H1 (cell line): ENCODE measurements around the gene BTG2. TPM values are rescaled to one million over a fixed set of nuclear protein-coding genes. Genes with fewer than 3 reads are reported as not detected.

Experiments used
- CTCF ChIA-PET: fragments of 300-600 bp; sonication (Branson Sonifier 250); formaldehyde crosslinking; loops from one replicate; lab custom pipeline; 2021; ENCODE audit not compliant: partially characterized antibody; lab: Charles Lee
- POLR2A ChIA-PET: fragments of 300-600 bp; sonication (Branson Sonifier 250); formaldehyde crosslinking; loops from one replicate; lab custom pipeline; 2021; ENCODE audit warnings: inconsistent platforms; ENCODE audit not compliant: partially characterized antibody; lab: Charles Lee
- DNase-seq, 2 experiments: peaks; one replicate each; pipeline versions ENCODE4 v3.0.0 to v3.0.0-alpha.2; 2010 to 2022; ENCODE audit warnings: low spot score in 2 of 2, low read depth in 1 of 2, mixed read lengths in 1 of 2
- FAIRE-seq: peaks from 2 replicates; lab custom pipeline; 2011; peaks lifted over from hg19 to GRCh38; lab: Jason Lieb, UNC
- H2AFZ ChIP-seq: 2 replicates; pipeline ENCODE4 v1.8.1; 2012; ENCODE audit warnings: low read length, inconsistent platforms
- H2AK5ac ChIP-seq: 2 replicates; pipeline ENCODE4 v1.6.1; 2013; ENCODE audit warnings: low read depth, low read length
- H2BK120ac ChIP-seq: replicated peaks from 2 replicates; pipeline ENCODE3; 2013; ENCODE audit warnings: low read depth, low read length, inconsistent platforms
- H2BK12ac ChIP-seq: 2 replicates; pipeline ENCODE4 v1.6.1; 2013; ENCODE audit warnings: low read depth, low read length
- H2BK15ac ChIP-seq: 2 replicates; pipeline ENCODE4 v1.6.1; 2013; ENCODE audit warnings: low read length
- H2BK20ac ChIP-seq: 2 replicates; pipeline ENCODE4 v1.6.1; 2013; ENCODE audit warnings: low read length
- H2BK5ac ChIP-seq: 2 replicates; pipeline ENCODE4 v1.6.1; 2013; ENCODE audit warnings: low read depth, low read length
- H3K14ac ChIP-seq: 2 replicates; pipeline ENCODE4 v1.6.1; 2013; ENCODE audit warnings: inconsistent platforms; ENCODE audit not compliant: insufficient read length
- H3K18ac ChIP-seq: 2 replicates; pipeline ENCODE4 v1.6.1; 2013; ENCODE audit warnings: low read length; ENCODE audit errors: extremely low read depth
- H3K23ac ChIP-seq: 2 replicates; pipeline ENCODE4 v1.6.1; 2013; ENCODE audit warnings: inconsistent platforms; ENCODE audit not compliant: insufficient read length
- H3K23me2 ChIP-seq: 2 replicates; pipeline ENCODE4 v1.6.1; 2013; ENCODE audit warnings: low read depth, low read length
- H3K27ac ChIP-seq: 2 replicates; pipeline ENCODE4 v1.6.1; 2011; ENCODE audit warnings: low read depth, low read length, inconsistent platforms
- H3K27me3 ChIP-seq, 4 experiments: replicated peaks in 1 of 4; 1 replicate in 1 of 4; 2 replicates in 3 of 4; pipeline versions ENCODE4 v1.6.1 to v1.8.1; 2011 to 2013; ENCODE audit warnings: low read length in 3 of 4, mild to moderate bottlenecking in 3 of 4, inconsistent platforms in 2 of 4, mixed read lengths in 2 of 4, moderate library complexity in 1 of 4; ENCODE audit not compliant: control insufficient read depth in 3 of 4, insufficient read depth in 3 of 4; ENCODE audit errors: extremely low read depth in 1 of 4
- H3K36me3 ChIP-seq, 4 experiments: 2 replicates each; pipeline versions ENCODE4 v1.6.1 to v1.8.1; 2011 to 2013; ENCODE audit warnings: mild to moderate bottlenecking in 4 of 4, low read length in 3 of 4, moderate library complexity in 2 of 4, control low read depth in 1 of 4, inconsistent platforms in 1 of 4; ENCODE audit not compliant: insufficient read depth in 4 of 4, control insufficient read depth in 2 of 4
- H3K4ac ChIP-seq: replicated peaks from 2 replicates; pipeline ENCODE3; 2013; ENCODE audit warnings: low read length, low read depth, mixed read lengths, inconsistent platforms; ENCODE audit not compliant: insufficient read length
- H3K4me1 ChIP-seq, 4 experiments: replicated peaks in 1 of 4; 1 replicate in 1 of 4; 2 replicates in 3 of 4; pipeline versions ENCODE4 v1.6.1 to v1.8.1; 2011 to 2013; ENCODE audit warnings: low read length in 3 of 4, inconsistent platforms in 2 of 4, mixed read lengths in 1 of 4; ENCODE audit not compliant: insufficient read depth in 4 of 4, control insufficient read depth in 3 of 4
- H3K4me2 ChIP-seq, 2 experiments: 2 replicates each; pipeline versions ENCODE4 v1.6.1 to v1.8.1; 2011 to 2013; ENCODE audit warnings: low read depth in 2 of 2, low read length in 2 of 2, control low read depth in 1 of 2, inconsistent platforms in 1 of 2, mild to moderate bottlenecking in 1 of 2; ENCODE audit not compliant: insufficient read depth in 1 of 2
- H3K4me3 ChIP-seq, 4 experiments: fragments of 200-600, 300-600 bp in 1 of 4; sonication (generic), shearing (Covaris generic), sonication (Bioruptor Twin) in 1 of 4; 2 replicates each; pipeline versions ENCODE4 v1.5.1 to v1.8.1; 2011 to 2016; ENCODE audit warnings: low read length in 4 of 4, low read depth in 3 of 4, control low read depth in 2 of 4, inconsistent platforms in 2 of 4, mild to moderate bottlenecking in 2 of 4, mixed read lengths in 1 of 4, moderate library complexity in 1 of 4; ENCODE audit not compliant: insufficient read depth in 2 of 4; ENCODE audit errors: extremely low read depth in 1 of 4
- H3K56ac ChIP-seq: replicated peaks from 2 replicates; pipeline ENCODE3; 2013; ENCODE audit warnings: low read depth, mild to moderate bottlenecking, mixed read lengths, low read length, inconsistent platforms; ENCODE audit not compliant: insufficient read length
- H3K79me1 ChIP-seq: 2 replicates; pipeline ENCODE4 v1.6.1; 2013; ENCODE audit warnings: low read depth, low read length, control low read depth
- H3K79me2 ChIP-seq, 2 experiments: 2 replicates each; pipeline versions ENCODE4 v1.6.1 to v1.8.1; 2012 to 2013; ENCODE audit warnings: low read length in 2 of 2, mild to moderate bottlenecking in 2 of 2, inconsistent platforms in 1 of 2; ENCODE audit not compliant: insufficient read depth in 2 of 2, control insufficient read depth in 1 of 2
- H3K9ac ChIP-seq, 4 experiments: replicated peaks in 1 of 4; 1 replicate in 1 of 4; 2 replicates in 3 of 4; pipeline versions ENCODE4 v1.6.1 to v1.8.1; 2011 to 2013; ENCODE audit warnings: low read depth in 3 of 4, low read length in 3 of 4, control low read depth in 2 of 4, mild to moderate bottlenecking in 2 of 4, moderate library complexity in 2 of 4, inconsistent platforms in 1 of 4; ENCODE audit errors: extremely low read depth in 1 of 4
- H3K9me3 ChIP-seq, 2 experiments: 2 replicates each; pipeline versions ENCODE4 v1.6.1 to v1.8.1; 2012 to 2013; ENCODE audit warnings: mild to moderate bottlenecking in 2 of 2, moderate library complexity in 2 of 2, control low read depth in 1 of 2, inconsistent platforms in 1 of 2, low read depth in 1 of 2, low read length in 1 of 2, mixed read lengths in 1 of 2; ENCODE audit not compliant: insufficient read depth in 2 of 2
- H4K20me1 ChIP-seq, 2 experiments: replicated peaks in 1 of 2; 2 replicates each; pipeline versions ENCODE3 to v1.8.1; 2011 to 2013; ENCODE audit warnings: inconsistent platforms in 2 of 2, low read length in 2 of 2, mild to moderate bottlenecking in 1 of 2; ENCODE audit not compliant: insufficient read depth in 2 of 2, control insufficient read depth in 1 of 2
- H4K5ac ChIP-seq: 2 replicates; pipeline ENCODE4 v1.6.1; 2013; ENCODE audit warnings: low read length, low read depth, mixed read lengths, inconsistent platforms; ENCODE audit not compliant: insufficient read length
- H4K8ac ChIP-seq: 2 replicates; pipeline ENCODE4 v1.8.0; 2013; ENCODE audit warnings: mild to moderate bottlenecking, moderate library complexity, low read length, inconsistent platforms; ENCODE audit not compliant: insufficient read depth; ENCODE audit errors: extremely low read depth
- H4K91ac ChIP-seq: replicated peaks from 2 replicates; pipeline ENCODE3; 2013; ENCODE audit warnings: low read length, mixed read lengths, inconsistent platforms; ENCODE audit not compliant: insufficient read length
- CBX8 ChIP-seq: fragments of 300-800, 300-1000 bp; sonication (generic); IDR thresholded peaks from 2 replicates; pipeline ENCODE4 v1.7.1; 2016; ENCODE audit warnings: low read depth, low read length, borderline replicate concordance
- CEBPB ChIP-seq: IDR thresholded peaks from 2 replicates; pipeline ENCODE4 v1.6.1; 2012; ENCODE audit warnings: low read depth, low read length
- GABPA ChIP-seq: IDR thresholded peaks from 2 replicates; pipeline ENCODE4 v1.6.1; 2011; ENCODE audit warnings: mild to moderate bottlenecking, low read length, moderate library complexity, borderline replicate concordance; ENCODE audit not compliant: insufficient read depth
- HDAC2 ChIP-seq, 2 experiments: fragments of 300-600 bp in 1 of 2; sonication (generic) in 1 of 2; IDR thresholded peaks; 2 replicates each; pipeline ENCODE4 v1.6.1; 2011 to 2012; ENCODE audit warnings: low read depth in 2 of 2, low read length in 2 of 2, mild to moderate bottlenecking in 2 of 2, moderate library complexity in 2 of 2, borderline replicate concordance in 1 of 2, inconsistent platforms in 1 of 2
- JUND ChIP-seq: IDR thresholded peaks from 2 replicates; pipeline ENCODE4 v1.6.1; 2011; ENCODE audit warnings: mild to moderate bottlenecking, improper control_type of control experiment, low read length
- NANOG ChIP-seq: IDR thresholded peaks from 2 replicates; pipeline ENCODE4 v1.6.1; 2011; ENCODE audit warnings: low read length, low read depth, mild to moderate bottlenecking, inconsistent platforms; ENCODE audit not compliant: insufficient read depth, poor library complexity, severe bottlenecking
- PHF8 ChIP-seq: fragments of 200-600 bp; sonication (generic); conservative IDR thresholded peaks from 2 replicates; pipeline ENCODE4 v1.7.1; 2012; ENCODE audit warnings: low read depth, mild to moderate bottlenecking, inconsistent platforms, low read length, moderate library complexity
- POLR2AphosphoS5 ChIP-seq: IDR thresholded peaks from 2 replicates; pipeline ENCODE4 v1.6.1; 2011; ENCODE audit warnings: low read depth, low read length
- SIN3A ChIP-seq, 2 experiments: IDR thresholded peaks in 1 of 2; conservative IDR thresholded peaks in 1 of 2; 2 replicates each; pipeline ENCODE4 v1.6.1; 2011 to 2012; ENCODE audit warnings: low read length in 2 of 2, improper control_type of control experiment in 1 of 2, low read depth in 1 of 2, mild to moderate bottlenecking in 1 of 2
- SP4 ChIP-seq: IDR thresholded peaks from 2 replicates; pipeline ENCODE4 v1.6.1; 2012; ENCODE audit warnings: low read length, inconsistent platforms
- TAF1 ChIP-seq: IDR thresholded peaks from 2 replicates; pipeline ENCODE4 v1.6.1; 2011; ENCODE audit warnings: mild to moderate bottlenecking, low read depth, low read length
- WGBS, 2 experiments: shearing (Covaris generic) in 1 of 2; methylation state at CpG; one replicate each; pipeline versions ENCODE4 v1.1.6 to v1.1.7; 2013 to 2015; ENCODE audit warnings: low lambda C conversion rate in 2 of 2, mixed read lengths in 2 of 2, inconsistent platforms in 1 of 2, low coverage in 1 of 2, missing lambda C conversion rate in 1 of 2; ENCODE audit not compliant: insufficient replicate concordance in 2 of 2, insufficient coverage in 1 of 2, insufficient read length in 1 of 2; ENCODE audit errors: extremely low coverage in 1 of 2, missing lambda C conversion rate in 1 of 2; 5-methylcytosine and 5-hydroxymethylcytosine counted together
- polyA plus RNA-seq, 7 experiments: library from polyadenylated mRNA; depleted of rRNA in 3 of 7; stranded (reverse) in 5 of 7; unstranded in 2 of 7; fragments of >200 nt in 5 of 7; fragments of 200-250 nt in 2 of 7; gene quantifications; 1 replicate in 5 of 7; 2 replicates in 1 of 7; 4 replicates in 1 of 7; pipeline versions ENCODE4 v1.2.1 to v1.2.3, GENCODE V29; 2011 to 2013; ENCODE audit warnings: missing spikeins in 2 of 7, mixed read lengths in 2 of 7
- total RNA-seq: library from RNA; stranded (reverse); fragmentation: NEBNext Ultra II Directional; extraction: Animal tissue kit (Norgen Biotek cat#: 25700); gene quantifications from 2 replicates; pipeline ENCODE4 v1.2.1, GENCODE V29; 2021
- TF ChIP-seq, protein P1 (sequence below): IDR thresholded peaks from 2 replicates; pipeline ENCODE4 v1.6.1; 2012; ENCODE audit warnings: low read length, inconsistent platforms

Gene BTG2
- total and polyA plus RNA-seq, 2 of the 8 experiments (the other 6 are each of a cell fraction or from before 2014, with no cell fraction given) = 4.8 to 11.0 TPM

- CTCF ChIA-PET = interaction anchor here (1.1 to 24.2 kb wide), 6 partner anchors 11 to 134 kb away, joined by 3 to 330 read pairs (median 7); partner anchors contain the start of genes FMOD and PRELP
- Histone ChIP-seq H3K18ac (no peak overlapping the region), H3K27ac (no peak overlapping the region)
- no peak for TF ChIP-seq POLR2AphosphoS5
- TF ChIP-seq SIN3A (conservative IDR thresholded peaks at IDR 0.05 in 1 of 2, IDR thresholded peaks at IDR 0.05 in 1 of 2; ENCODE audit: low read depth in 1 of 2, low read length in 2 of 2) = no peak
- no peak for TF ChIP-seq TAF1
- TF ChIP-seq HDAC2 (IDR thresholded peaks at IDR 0.05; ENCODE audit: borderline replicate concordance in 1 of 2, low read depth in 2 of 2, low read length in 2 of 2) = no peak
- no peak for TF ChIP-seq PHF8
- TF ChIP-seq SP4 = no peak
- no peak for TF ChIP-seq NANOG
- TF ChIP-seq CEBPB = no peak
- no peak for TF ChIP-seq GABPA
- no peak for TF ChIP-seq CBX8
- TF ChIP-seq JUND = no peak
- TF ChIP-seq, protein P1, sequence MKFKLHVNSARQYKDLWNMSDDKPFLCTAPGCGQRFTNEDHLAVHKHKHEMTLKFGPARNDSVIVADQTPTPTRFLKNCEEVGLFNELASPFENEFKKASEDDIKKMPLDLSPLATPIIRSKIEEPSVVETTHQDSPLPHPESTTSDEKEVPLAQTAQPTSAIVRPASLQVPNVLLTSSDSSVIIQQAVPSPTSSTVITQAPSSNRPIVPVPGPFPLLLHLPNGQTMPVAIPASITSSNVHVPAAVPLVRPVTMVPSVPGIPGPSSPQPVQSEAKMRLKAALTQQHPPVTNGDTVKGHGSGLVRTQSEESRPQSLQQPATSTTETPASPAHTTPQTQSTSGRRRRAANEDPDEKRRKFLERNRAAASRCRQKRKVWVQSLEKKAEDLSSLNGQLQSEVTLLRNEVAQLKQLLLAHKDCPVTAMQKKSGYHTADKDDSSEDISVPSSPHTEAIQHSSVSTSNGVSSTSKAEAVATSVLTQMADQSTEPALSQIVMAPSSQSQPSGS = no peak
Observed at GRCh38 chr1:203354246-203354645, 48.9 kb downstream of the BTG2 start.

More at GRCh38 chr1:203354246-203354645, 48.9 kb downstream of the BTG2 start:
- H3K4me3 ChIP-seq = no peak overlapping the region
- no peak overlapping the region for H3K4ac ChIP-seq
- H3K79me1 ChIP-seq = no peaks in the 10 kb centered on the region
- no peaks in the 10 kb centered on the region for H4K20me1 ChIP-seq
- no peak overlapping the region for H3K56ac ChIP-seq
- H2BK12ac ChIP-seq = no peak overlapping the region
- no peaks in the 10 kb centered on the region for H3K79me2 ChIP-seq
- no peak overlapping the region for H2AFZ ChIP-seq
- no peak overlapping the region for H4K5ac ChIP-seq
- no peak overlapping the region for H2AK5ac ChIP-seq
- H3K9ac ChIP-seq = no peak overlapping the region
- H2BK120ac ChIP-seq = no peak overlapping the region
- no peaks in the 10 kb centered on the region for H3K36me3 ChIP-seq
- H3K23ac ChIP-seq = no peak overlapping the region
- H2BK5ac ChIP-seq = no peak overlapping the region
- H2BK15ac ChIP-seq = no peak overlapping the region
- POLR2A ChIA-PET = interaction anchor here (1.1 kb wide), 1 partner anchor 9 kb away, joined by 4 read pairs; no protein-coding TSS in a partner anchor
- H2BK20ac ChIP-seq = no peak overlapping the region
- no peak for FAIRE-seq
- H3K14ac ChIP-seq = no peak overlapping the region
- no peak overlapping the region for H4K8ac ChIP-seq
- H4K91ac ChIP-seq = no peak overlapping the region
- no peak for DNase-seq
- no peaks in the 10 kb centered on the region for H3K23me2 ChIP-seq
- no peaks in the 10 kb centered on the region for H3K9me3 ChIP-seq
- H3K4me1 ChIP-seq = no peaks in the 10 kb centered on the region
- no peaks in the 10 kb centered on the region; a peak in 2 of 7 replicates for H3K27me3 ChIP-seq
- H3K4me2 ChIP-seq = no peak overlapping the region
- WGBS, 2 experiments = 91% methylated on average over 2 of the region's 2 CpGs; no CpG with 5 or more reads in 1 of the 2 experiments
